Mucosa of rectum (tissue), 2 donors: Measurements from ENCODE around the gene HIRA.

Experiments
- H3K27ac ChIP-seq, 2 donors: one replicate each; pipeline ENCODE4 v1.7.0; 2013; ENCODE audit warnings: inconsistent platforms in 2 of 2, low read depth in 2 of 2, low read length in 2 of 2
- H3K27me3 ChIP-seq, 2 donors: one replicate each; pipeline ENCODE4 v1.7.0; 2013; ENCODE audit warnings: low read length in 2 of 2; ENCODE audit not compliant: control insufficient read depth in 2 of 2, insufficient read depth in 2 of 2
- H3K36me3 ChIP-seq, 2 donors: one replicate each; pipeline ENCODE4 v1.7.0; 2013; ENCODE audit warnings: low read length in 2 of 2; ENCODE audit not compliant: control insufficient read depth in 2 of 2, insufficient read depth in 2 of 2
- H3K4me1 ChIP-seq, 2 donors: one replicate each; pipeline ENCODE4 v1.7.0; 2013; ENCODE audit warnings: low read length in 2 of 2, mild to moderate bottlenecking in 1 of 2; ENCODE audit not compliant: control insufficient read depth in 2 of 2, insufficient read depth in 2 of 2
- H3K4me3 ChIP-seq, 2 donors: one replicate each; pipeline ENCODE4 v1.7.0; 2013; ENCODE audit warnings: low read length in 2 of 2
- H3K9ac ChIP-seq, 2 donors: one replicate each; pipeline ENCODE4 v1.7.0; 2013; ENCODE audit warnings: low read length in 2 of 2, low read depth in 1 of 2, mild to moderate bottlenecking in 1 of 2
- H3K9me3 ChIP-seq, 2 donors: one replicate each; pipeline ENCODE4 v1.7.0; 2013; ENCODE audit warnings: low read length in 2 of 2; ENCODE audit not compliant: control insufficient read depth in 2 of 2
- donor health status: healthy.
- donor health status: Normal muscosa, but diverticular disease.

The HIRA gene

GRCh38 chr22:19431649-19432132 lies at the start of gene HIRA:
HIRA (minus strand) TSS chr22:19431733; CDS start chr22:19431476, 257 bp downstream.
- Histone ChIP-seq H3K36me3 (peaks cover 11 to 13% of the 10 kb centered on the region in 2 donors), H3K9me3 (no peaks in the 10 kb centered on the region), H3K27ac (peak within 1 kb of the TSS; percentile 97 to 98), H3K27me3 (no peaks in the 10 kb centered on the region), H3K9ac (peak within 1 kb of the TSS; percentile 87 to 89), H3K4me3 (peak within 1 kb of the TSS; percentile 90 to 94), H3K4me1 (peaks cover 16 to 23% of the 10 kb centered on the region in 2 donors)

- no peaks in the 10 kb centered on the region for H3K27me3 ChIP-seq
- peaks cover 14 to 16% of the 10 kb centered on the region in 2 donors for H3K4me1 ChIP-seq
- peaks cover 5 to 8% of the 10 kb centered on the region in 2 donors for H3K36me3 ChIP-seq
- peak overlapping the region in 1 of 2 donors; percentile 97 for H3K4me3 ChIP-seq
- no peak overlapping the region for H3K27ac ChIP-seq
- H3K9ac ChIP-seq, result no peak overlapping the region
- H3K9me3 ChIP-seq, result no peaks in the 10 kb centered on the region
These were observed 49.3 kb upstream of the HIRA start for GRCh38 chr22:19480789-19481188.

- no peaks in the 10 kb centered on the region for H3K27me3 ChIP-seq
- no peak overlapping the region for H3K27ac ChIP-seq
- no peaks in the 10 kb centered on the region for H3K9me3 ChIP-seq
- peak overlapping the region in 1 of 2 donors; percentile 41 for H3K9ac ChIP-seq
- H3K36me3 ChIP-seq, result peaks cover 6 to 9% of the 10 kb centered on the region in 2 donors
- H3K4me1 ChIP-seq, result peaks cover 14 to 16% of the 10 kb centered on the region in 2 donors
- H3K4me3 ChIP-seq, result peak overlapping the region; percentile 95 to 97
These were observed 48.6 kb upstream of the HIRA start for GRCh38 chr22:19480173-19480568.

DNA sequence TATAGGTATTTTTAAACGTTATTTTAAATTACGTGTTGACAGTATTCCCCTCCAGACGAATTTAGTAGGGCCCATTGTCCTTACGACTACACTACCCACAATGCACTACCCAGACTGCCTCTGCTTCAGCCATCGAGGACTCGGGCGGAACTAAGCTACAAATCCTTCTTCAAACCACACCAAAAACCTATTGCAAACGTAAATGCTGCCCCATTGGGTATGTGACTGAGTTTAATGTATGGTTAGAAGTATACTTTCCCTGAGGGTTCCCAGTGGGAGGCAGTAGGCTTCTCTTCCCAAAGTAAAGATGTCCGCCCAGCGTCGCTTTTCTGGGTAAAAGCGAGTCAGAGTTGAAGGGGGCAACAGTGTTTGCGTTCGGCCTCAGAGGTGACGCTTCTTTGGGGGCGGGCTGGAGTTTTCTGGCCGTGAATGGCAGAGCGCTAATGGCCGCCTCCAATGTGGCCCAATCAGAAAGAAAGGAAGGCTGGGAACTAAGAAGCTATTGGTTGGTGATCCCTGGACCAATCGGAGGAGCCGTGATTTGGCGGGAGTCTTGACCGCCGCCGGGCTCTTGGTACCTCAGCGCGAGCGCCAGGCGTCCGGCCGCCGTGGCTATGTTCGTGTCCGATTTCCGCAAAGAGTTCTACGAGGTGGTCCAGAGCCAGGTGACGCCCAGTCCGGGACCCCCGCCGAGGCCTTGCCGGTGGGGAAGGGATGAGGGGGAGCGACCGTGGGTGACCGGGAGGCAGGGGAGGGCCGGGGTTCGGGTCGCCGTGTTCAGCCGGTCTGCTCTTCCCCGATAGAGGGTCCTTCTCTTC lies 48.0 kb upstream of the HIRA start, which contains the start of gene CDC45:
CDC45 (plus strand) TSS at position 566 of the 818 bp plus-strand sequence; CDS start at position 615, 49 bp downstream.
- Histone ChIP-seq H3K4me1 (peaks cover 14 to 16% of the 10 kb centered on the region in 2 donors), H3K9me3 (no peaks in the 10 kb centered on the region), H3K4me3 (peak within 1 kb of the TSS; percentile 95 to 97), H3K27me3 (no peaks in the 10 kb centered on the region), H3K36me3 (peaks cover 6 to 14% of the 10 kb centered on the region in 2 donors), H3K9ac (peak within 1 kb of the TSS; percentile 90 to 98), H3K27ac (peak within 1 kb of the TSS; percentile 95 to 97)

- peaks cover 6 to 10% of the 10 kb centered on the region in 2 donors for H3K36me3 ChIP-seq
- H3K4me3 ChIP-seq, result peak within 1 kb of the TSS; percentile 95 to 97
- no peaks in the 10 kb centered on the region for H3K27me3 ChIP-seq
- no peaks in the 10 kb centered on the region for H3K9me3 ChIP-seq
- H3K27ac ChIP-seq, result peak within 1 kb of the TSS; percentile 95 to 97
- H3K9ac ChIP-seq, result peak within 1 kb of the TSS; percentile 90 to 98
- H3K4me1 ChIP-seq, result peaks cover 14 to 16% of the 10 kb centered on the region in 2 donors
These were observed 47.4 kb upstream of the HIRA start, which contains the start of gene UFD1 for GRCh38 chr22:19478901-19479354. UFD1 (minus strand) TSS chr22:19479193; CDS start chr22:19479085, 108 bp downstream.

DNA sequence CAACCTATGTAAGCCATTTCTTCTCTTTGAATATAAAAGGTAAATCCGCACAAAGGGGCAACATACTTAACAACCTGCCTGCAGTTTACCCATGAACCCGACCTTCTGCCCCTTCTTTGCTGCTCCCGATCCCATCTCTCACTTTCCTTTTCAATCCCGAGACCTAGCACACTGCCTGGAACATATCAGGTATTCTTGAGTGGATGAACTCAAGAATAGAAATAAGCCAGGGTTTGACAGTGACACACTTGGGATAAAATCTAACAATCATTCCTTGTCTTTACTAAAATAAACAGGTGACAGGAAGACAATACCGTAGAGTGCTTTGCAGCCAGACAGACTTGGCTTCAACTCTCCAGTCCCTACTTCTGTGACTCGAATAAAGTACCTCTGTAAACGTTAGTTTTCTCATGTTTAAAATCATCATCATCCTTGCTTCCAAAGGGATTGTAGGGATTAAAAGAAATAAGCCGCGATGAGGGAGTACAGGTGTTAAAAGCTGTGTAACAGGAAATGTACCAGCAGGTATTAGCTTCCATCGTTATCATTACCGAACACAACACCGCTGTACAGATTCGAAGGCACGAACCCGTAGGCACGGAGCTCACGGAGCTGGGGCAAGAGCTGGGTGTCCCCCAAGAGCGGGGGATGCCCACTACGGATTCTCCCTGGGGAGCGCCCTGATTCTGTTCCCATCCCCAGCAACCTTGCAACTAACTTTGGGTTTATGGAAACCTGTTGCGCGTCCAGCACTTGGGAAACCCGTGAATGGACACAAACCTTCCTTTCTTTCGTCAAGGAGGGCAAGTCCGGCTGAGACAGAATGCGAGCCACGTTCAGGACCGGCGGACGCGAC lies 46.7 kb upstream of the HIRA start:
- Histone ChIP-seq H3K4me1 (peaks cover 14 to 16% of the 10 kb centered on the region in 2 donors), H3K36me3 (peaks cover 12 to 16% of the 10 kb centered on the region in 2 donors), H3K27me3 (no peaks in the 10 kb centered on the region), H3K4me3 (peak overlapping the region; percentile 95 to 97), H3K27ac (peak overlapping the region; percentile 95 to 97), H3K9me3 (no peaks in the 10 kb centered on the region), H3K9ac (peak overlapping the region; percentile 90 to 98)

- Histone ChIP-seq H3K36me3 (peaks cover 18 to 24% of the 10 kb centered on the region in 2 donors), H3K4me3 (peak overlapping the region; percentile 95 to 97), H3K9ac (peak overlapping the region in 1 of 2 donors; percentile 90), H3K27ac (no peak overlapping the region), H3K27me3 (no peaks in the 10 kb centered on the region), H3K9me3 (no peaks in the 10 kb centered on the region), H3K4me1 (peaks cover 14 to 16% of the 10 kb centered on the region in 2 donors)
These were observed 46.0 kb upstream of the HIRA start for GRCh38 chr22:19477321-19478044.

- Histone ChIP-seq H3K36me3 (peaks cover 32 to 38% of the 10 kb centered on the region in 2 donors), H3K27me3 (no peaks in the 10 kb centered on the region), H3K4me1 (peaks cover 14 to 16% of the 10 kb centered on the region in 2 donors), H3K27ac (no peak overlapping the region), H3K9me3 (no peaks in the 10 kb centered on the region), H3K9ac (no peak overlapping the region), H3K4me3 (no peak overlapping the region)
These were observed 44.5 kb upstream of the HIRA start for GRCh38 chr22:19476023-19476422.

- no peak overlapping the region for H3K9ac ChIP-seq
- no peaks in the 10 kb centered on the region for H3K27me3 ChIP-seq
- H3K36me3 ChIP-seq, result peaks cover 54 to 59% of the 10 kb centered on the region in 2 donors
- H3K27ac ChIP-seq, result no peak overlapping the region
- peaks cover 9 to 12% of the 10 kb centered on the region in 2 donors for H3K4me1 ChIP-seq
- no peak overlapping the region for H3K4me3 ChIP-seq
- no peaks in the 10 kb centered on the region for H3K9me3 ChIP-seq
These were observed 42.0 kb upstream of the HIRA start for GRCh38 chr22:19473578-19473977.
